ENCODE measurements around the gene IFT27.
"Not testable (repeated sequence)": the region's sequence is repeated elsewhere in the genome, so short reads cannot be mapped to it uniquely, and the experiment has no call there.

IFT27 gene

DNA sequence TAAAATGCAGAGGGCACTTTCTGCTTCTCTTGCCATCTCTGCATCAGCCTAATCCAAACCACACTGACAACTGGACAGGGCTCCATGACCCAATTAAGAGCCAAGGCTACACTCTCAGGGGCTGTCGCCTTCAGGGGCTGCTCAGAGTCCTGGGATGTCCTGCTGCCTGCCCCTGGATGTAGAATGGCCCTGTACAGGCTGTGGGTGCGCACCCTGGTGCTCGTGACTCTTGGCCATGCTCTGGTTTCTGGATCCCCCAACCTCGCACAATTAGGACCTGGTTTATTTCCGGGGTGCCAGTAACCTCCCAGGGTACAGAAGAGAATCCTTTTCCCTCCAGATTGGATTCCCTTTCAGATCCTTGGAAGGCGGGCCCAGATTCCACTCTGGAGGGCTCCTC, 11.3 kb downstream of the IFT27 start:
- no peak for DNase-seq

DNA sequence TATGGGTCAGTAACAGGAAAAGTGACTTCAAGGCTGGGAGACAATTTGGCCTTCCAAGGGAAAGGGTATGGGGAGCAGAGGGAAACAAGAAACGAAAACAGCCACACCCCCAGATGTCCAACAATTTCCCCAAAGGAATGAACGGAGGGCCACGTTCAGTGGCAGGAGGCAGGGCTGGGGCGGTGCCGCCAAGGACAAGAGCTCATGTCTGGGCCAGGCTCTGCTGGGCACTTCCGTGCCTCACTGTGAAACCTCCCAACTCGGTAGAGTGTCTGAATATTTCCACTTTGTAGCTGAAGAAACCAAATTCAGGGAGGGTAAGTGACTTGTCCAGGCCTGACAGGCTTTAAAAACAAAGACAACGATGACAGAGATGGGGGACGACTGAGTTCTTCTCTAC, 11.9 kb downstream of the IFT27 start:
- DNase-seq: no peak

DNA sequence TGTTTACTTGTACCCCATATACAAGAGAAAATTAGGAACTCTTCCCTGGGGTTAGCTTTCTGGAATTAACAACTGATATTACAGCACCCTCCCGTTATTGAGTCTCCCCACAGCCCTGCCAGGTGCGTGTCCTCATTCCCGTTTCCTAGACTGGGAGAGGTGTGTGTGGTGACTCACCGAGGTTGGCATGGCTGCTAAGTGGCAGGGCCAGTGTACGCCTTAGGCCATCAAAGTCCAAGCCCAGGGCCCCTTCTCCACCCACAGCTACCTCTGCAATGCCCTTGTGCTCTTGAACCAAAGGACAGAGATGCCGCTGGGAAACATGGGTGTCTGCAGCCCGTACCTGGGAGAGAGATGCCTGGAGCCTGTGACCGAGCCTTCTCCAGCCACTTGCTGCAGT, 12.3 kb downstream of the IFT27 start:
- no peak for DNase-seq

DNA sequence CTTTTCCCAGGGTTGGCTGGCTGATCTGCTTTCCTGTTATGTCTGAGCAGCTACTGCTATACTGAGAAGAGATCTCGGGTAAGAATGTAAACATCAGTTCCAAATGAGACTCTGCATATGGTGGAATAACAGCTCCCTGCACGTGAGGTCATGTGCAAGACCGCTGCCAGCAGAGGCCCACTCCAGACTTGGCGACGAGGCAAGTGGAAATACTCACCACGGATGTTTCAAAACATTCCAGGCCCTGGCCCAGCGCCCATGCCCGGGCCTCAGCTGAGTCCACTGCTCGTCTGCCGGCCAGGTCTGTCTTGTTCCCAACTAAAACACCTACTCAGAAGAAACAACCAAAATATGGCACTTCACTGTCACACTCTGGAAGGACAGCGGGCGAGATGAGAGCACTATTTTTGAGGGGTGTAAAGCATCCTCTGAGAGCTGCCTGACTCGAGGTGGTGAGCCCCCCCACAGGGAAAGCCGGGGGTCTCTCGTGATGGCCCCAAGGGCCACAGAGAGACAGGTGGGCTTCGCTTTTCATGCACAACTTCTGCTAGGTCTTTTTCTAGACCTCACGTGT, 13.1 kb downstream of the IFT27 start:
- no peak for DNase-seq

DNA sequence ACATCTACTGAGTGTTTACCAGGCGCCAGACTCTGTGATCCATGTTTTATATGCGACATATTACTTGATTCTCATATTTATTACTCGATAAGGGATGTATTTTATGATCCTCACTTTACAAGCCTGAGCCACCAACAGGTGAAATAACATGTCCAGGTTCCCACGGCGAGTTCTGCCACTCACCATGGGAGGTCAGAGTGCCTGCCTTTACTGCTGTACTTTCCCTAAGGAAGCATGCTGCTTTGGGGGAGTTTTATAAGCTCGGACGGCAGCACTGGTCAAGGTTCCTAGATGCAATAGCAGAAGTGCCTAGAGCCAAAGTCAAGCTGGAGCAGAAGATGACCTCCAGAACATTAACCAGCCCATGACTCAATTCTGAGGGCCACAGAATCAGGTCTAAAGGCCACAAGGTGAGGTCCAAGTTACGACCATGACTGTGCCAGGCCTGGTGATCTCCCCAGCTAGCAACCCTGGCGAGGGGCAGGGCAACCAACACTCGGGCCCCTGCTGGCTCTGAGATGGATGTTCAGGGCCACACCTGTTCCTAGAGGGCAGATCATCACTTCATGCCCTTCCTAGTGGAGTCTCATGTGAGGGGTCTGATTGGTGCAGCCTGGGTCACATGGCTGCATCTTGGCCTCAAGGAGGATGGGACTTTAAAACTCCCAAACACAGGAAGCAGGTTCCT, 14.2 kb downstream of the IFT27 start:
- DNase-seq: no peak

DNA sequence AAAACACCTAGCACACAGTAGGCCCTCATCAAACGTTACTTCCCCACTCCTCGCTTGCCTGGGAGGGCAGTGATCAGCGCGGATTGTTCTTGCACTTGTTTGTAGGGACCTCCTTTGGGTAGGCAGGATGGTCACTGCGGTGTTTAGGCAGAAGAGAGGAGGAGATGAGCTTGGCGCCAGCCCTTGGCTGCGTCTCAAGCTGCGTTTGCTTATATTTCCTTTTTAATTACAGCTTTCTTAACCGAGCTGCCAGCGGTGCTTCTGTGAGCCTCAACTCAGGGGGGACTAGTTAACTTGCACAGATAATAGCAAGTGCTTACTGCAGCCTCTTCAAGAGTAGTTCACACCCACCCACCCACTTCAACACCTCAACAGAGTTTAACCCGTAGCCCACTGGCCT, 15.1 kb downstream of the IFT27 start:
- no peak for DNase-seq

DNA sequence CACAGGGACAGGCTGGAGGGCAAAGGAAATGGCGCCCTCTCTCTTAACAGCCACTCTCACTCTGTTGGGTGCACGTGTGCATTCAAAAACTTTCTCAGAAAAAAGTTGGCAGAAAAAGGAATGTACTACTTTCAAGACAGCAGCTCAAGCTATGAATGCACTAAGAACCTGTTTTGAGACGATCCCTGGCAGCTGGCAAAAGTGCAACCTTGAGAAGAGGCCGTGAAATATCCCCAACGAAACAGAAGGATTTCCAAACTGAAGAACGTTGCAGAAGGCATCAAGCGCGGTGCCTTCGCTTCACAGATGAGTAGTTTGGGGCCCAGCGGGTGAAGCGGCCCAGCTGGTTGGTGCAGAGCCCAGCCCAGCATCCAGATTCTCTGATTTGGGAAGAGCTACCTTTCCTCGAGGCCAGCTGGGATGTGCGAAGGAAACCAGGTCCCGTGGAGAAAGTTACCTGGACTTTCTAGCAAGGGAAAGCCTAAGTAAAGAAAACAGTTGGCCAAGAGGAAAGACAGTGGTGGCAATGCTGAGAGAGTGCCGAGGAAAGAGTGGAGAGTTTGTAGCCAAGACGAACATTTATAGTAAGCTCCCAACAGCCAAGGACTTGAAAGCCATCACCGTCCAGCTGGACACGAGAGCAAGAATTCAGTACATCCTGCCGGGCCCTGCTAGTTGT, 16.3 kb downstream of the IFT27 start:
- no peak for DNase-seq

DNA sequence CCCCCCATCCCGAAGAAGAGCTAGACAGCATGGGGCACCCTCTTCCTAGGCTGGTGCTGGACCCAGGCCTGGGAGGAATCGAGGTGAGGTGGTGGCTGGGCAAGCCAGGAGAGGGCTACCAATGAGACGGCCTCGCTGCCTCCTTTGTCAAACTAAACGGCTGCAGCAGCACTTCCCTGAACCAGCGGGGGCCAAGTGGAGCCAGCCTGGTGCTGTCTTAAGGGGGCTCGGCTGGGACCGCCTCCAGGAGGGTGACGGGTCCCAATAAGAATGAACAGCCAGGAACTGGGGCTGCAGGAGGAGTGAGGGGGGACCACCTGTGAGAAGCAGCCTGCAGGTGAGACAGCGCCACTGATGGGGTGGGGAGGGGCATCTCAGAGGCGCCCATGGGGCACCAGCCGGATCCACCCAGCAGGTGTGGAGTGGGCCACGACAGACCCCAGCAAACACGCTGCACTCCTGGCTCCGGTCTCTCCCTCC, 17.1 kb downstream of the IFT27 start:
- no peak for DNase-seq

DNA sequence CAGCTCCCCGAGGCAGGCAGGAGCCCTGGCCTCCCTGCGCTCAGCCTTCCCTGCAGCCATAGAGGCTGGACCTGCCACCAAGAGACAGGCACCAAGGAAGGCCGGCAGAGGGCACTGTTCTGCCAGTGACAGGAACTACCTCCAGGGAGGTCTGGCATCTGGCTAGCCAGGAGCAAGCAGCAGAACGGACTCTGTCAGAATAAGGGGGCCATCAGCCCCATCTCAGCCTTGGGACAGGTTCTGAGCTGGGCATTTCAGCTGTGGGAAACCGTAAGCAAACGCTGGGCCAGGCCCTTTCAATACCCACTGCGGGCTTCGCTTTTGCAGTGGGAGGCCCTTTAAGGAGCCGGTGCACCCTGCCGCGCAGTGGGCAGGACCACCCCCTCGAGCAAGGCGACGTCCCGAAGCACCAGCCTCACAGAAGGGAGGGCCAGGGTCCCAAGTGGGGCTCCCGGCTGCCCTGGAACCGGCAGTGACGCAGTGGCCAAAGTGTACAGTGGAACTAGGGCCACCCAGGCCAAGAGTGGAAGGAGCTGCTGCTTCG, 18.2 kb downstream of the IFT27 start:
- peak; percentile 70 to 81 for DNase-seq

DNA sequence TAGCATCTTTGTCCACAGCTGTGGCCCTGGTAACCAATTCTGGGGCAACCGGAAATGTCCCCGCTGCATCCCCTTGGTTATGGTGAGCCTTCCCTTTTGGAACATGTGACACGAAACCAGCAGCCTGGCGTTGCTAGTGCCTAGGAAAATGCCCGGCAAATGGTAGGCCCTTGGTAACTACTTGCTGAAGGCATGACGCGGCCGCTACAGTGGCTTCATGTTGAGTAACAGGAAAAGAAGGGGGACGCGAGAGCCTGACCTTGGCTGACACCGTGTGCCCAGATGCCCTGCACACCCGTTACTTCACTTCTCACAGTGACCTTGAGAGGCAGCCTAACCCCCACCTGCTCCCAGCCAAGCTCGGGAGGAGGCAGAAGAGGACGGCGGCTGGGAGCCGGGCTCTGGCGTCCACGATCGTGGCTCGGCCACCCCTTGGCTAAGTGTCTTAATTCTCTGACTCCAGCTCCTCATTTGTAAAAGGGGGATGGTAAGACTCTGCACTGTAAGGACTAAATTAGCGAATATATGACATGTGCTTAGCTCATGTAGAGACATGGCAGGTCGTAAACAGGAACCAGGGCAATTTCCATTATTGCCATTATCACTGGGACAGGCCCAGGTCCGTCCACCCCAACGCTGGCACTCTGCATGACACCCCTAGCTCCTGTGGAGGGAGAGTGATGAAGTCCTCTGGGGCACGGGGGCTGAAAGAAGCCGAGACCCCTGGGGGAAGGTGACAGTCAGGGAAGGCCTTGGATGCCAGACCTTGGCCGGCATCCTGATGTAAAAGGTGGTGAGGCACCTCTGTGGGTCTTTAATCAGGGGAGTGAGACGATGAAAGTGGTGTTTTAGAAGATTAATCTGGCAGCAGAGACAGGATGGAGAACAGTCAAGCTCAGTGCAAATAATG, 18.9 kb downstream of the IFT27 start:
- no peak for DNase-seq

DNA sequence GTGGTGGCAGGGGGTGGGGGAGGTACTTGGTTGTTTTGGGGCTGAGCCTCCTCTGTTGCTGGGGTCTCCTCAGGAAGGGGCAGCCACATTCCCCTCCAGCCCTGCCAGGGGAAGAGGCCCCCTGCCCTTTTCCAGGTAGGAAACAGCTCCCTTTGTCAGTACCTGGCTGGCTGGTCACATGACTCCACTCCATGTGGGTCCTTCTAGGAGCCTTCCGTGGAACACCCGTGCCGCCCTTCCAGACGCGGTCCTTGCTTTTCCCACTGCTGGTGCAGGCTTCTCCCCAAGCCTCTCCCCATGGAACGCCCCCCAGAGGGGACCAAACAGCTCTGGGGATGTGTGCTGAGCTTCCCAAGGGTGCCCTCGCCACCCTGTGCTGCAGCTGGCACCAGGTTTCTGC, 19.9 kb downstream of the IFT27 start:
- DNase-seq: no peak

DNA sequence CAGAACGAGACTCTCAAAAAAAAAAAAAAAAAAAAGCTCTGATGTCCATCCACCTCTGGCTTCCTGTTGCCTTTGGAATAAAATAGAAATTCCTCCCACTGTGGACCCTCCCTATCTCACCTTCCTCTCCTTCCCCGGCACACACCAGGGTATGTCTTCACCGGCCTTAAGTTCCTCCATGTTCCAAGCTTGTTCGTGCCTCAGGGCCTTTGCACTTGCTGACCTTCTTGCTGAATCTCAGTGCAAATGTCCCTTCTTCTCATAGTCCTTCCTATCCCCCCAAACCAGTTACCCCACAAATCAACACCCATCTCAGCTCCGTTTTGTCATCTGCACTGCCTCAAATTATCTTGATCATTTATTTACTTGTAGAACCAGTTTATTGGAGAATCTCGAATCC, 20.6 kb downstream of the IFT27 start:
- no peak for DNase-seq

DNA sequence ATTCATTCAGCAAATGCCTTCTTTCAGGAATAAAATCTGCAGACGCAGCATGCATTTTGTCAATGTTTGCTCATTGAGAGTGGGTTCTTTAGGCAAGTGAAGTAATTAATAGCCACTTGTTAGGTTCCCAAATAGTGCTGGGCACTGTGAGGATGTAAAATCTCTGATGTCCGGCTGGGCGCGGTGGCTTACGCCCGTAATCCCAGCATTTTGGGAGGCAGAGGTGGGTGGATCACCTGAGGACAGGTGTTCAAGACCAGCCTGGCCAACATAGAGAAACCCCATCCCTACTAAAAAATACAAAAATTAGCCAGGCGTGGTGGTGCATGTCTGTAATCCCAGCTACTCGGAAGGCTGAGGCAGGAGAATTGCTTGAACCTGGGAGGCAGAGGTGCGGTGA, 21.0 kb downstream of the IFT27 start:
- DNase-seq: not testable (repeated sequence)

DNA sequence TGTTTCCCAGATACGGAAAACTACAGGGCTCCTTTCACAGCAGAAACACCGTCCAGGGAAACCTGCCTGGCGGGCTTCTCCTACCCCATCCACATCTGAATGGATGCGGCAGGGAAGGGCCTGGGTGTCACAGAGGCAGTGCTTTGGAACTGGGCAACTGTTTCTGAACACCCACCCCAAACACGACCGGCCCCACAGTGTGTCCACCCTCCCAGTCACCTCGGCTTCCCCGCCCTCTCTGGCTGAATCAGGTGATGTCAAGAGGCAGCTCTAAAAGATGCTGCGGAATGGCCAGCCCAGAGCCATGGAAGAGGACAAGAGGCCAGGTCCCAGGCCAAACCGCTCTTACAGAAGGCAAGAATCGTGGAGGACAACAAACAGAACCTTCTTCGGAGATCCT, 22.0 kb downstream of the IFT27 start:
- DNase-seq: no peak

DNA sequence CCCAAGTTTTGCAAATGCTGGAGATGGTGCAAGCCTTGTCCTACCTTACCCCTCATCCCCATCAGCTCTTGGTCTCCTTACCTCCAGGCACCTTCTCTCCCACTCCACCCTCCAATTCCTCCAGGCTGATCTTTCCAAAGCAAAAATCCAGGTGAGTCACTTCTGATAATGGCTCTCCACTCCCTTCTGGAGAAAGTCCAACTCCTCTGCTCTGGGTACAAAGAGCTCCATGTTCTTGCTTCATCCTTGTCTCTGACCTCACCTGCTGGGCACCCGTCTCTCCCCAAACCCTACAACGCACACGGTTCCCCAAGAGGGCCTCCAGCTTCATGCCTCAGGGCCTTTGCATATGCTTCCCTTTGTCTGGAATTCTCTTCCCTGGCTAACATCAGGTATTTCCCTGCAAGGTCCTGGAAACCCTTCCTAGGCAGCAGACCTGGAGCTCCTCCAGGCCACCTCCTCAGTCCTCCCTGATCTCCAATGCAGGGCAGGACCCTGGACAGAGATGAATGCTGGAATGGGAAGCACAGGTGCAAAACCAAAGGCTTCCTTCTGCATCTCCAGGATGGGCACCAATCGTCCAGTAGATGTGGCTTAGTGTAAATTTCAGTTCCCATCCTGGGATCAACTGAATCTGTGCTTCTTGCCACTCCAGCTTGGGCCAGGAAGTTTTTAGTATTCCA, 22.7 kb downstream of the IFT27 start:
- no peak for DNase-seq

DNA sequence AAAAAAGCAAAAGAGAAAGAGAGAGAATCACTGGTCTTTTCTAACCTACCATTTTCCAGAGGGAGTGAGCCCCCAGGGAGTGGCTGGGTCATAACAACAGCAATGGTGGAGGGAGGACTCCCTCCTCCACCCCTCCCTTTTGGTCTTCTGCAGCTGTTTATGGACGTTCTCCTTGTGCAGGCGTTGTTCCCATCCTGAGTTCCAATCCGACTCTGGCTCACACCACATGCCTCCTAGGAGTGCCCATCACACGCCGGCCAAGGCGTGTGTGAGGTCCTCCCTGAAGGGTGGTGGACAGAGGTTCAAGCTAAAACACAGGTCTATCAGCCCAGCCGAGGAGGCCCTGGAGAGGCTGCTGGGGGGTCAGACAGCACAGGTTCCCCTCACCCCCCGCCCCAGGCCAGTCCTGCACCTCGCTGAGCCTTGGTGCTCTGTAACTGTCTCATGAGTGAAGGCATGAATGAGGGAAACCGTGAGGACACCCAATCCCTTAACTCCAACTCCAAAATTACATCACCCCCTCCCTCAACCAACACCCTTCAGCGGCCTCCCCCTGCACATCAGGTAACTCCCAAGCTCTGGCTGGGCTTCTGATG, 29.4 kb downstream of the IFT27 start:
- no peak for DNase-seq

DNA sequence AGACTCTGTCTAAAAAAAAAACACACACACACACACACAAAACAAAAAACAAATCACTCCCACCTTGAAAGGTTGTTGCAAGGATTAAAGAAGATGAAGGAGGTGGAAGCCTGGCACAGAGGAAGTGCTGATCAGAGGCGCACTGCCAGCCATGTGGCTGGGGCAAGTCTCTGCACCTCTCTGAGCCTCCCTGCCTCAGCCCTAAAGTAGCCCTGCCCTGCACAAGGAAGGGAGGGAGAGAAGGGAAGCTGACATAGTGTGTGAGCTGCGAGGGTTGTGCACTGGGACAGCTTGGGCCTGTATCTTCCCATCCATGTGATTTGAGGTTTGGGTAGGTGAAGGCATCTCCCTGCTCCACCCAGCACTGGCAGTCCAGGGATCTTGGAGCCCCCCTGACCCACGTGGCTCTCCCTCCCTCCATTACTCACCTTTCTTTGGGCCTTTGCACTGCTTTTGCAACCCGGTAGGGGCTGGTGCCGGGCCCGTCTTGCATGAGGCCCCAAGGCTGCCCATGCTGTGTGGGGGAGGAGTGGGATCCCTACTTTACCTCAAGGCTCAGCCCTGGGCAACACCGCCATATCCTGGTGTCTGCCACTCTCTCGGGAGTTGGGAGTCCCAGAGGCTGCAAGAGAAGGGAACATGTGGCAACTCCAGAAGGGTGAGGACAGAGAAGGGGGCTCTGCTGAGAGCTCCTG, 30.5 kb downstream of the IFT27 start:
- DNase-seq: no peak

DNA sequence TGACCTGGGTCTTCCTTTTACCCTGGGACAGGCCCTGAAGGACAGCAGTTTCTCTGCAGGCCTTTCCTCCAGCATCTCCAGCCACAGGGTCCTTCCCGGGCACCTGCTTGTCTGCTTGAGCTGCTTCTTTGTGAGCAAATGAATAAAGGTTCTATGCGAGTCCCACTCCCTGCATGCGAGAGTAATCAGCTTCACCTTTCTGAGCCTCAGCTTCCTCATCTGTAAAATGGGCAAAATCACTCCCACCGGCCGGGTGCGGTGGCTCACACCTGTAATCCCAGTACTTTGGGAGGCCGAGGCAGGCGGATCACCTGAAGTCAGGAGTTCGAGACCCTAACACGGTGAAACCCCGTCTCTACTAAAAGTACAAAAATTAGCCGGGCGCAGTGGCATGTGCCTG, 31.1 kb downstream of the IFT27 start:
- DNase-seq: no peak

DNA sequence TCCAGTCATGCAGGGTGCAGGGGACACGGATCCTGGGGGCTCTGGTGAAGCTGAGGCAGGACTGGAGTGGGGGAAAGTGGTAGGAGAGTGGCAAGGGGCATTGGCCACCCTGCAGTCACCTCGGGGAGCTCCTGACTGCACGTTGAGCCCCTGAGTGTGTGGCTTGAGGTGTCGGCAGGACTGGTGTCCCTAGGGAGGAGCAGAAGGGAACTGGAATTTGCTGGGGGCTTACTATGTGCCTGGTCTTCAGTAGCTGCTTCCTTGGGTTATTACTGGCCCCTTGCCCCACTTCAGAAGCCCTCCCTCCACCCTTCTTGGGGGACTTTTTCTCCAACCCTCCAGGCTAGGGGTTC, 31.5 kb downstream of the IFT27 start:
- DNase-seq: no peak

DNA sequence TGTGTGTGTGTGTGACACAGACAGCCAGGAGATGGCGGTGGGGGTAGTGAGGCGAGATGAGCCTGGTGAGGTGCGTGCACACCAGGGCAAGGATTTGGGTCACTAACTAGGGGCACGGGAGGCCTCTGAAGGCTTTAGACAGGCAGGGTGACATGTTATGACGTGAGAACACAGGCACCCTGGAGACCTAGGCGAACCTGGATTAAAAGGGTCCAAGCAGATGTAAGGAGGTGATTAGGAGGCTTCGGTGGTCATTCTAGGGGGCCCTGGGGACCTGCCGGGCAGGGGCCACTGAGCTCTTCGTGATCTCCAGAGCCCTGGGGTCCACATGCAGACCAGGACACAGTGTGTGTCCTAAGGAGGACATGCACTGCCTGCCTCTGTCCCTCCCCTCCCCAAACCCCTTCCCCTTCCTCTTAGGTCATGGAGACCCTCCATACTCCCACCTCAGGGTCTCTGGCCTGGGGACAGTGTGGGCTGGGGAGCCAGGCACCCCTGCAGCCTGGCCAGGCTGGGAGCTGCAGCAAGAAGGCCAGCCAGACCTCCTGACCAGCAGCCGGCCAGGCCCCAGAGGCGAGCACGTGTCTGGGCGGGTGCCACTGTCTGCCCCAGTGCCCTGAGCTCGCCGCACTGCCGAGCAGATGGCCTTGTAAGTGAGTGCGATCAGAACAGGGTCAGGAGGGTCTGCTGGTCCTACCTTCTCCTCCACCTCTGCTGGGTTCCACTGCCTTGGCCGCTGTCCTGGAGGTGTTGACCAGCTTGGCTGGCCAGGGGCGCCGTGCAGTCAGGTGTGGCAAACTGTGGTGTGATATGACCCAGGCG, 32.1 kb downstream of the IFT27 start:
- no peak for DNase-seq
